Esophagus muscularis mucosa (tissue), 3 donors: ENCODE data around the gene ZMIZ1.

Source experiments
- CTCF ChIP-seq, 3 experiments: fragments of 200-600 bp in 2 of 3; fragments of 450-650 bp in 1 of 3; sonication (generic) in 2 of 3; IDR thresholded peaks; one replicate each; pipeline ENCODE4 v1.5.1; 2017 to 2019; ENCODE audit warnings: antibody characterized with exemption in 3 of 3, mild to moderate bottlenecking in 2 of 3, moderate library complexity in 1 of 3
- POLR2AphosphoS5 ChIP-seq, 2 donors: sonication (generic); formaldehyde crosslinking; IDR thresholded peaks; one replicate each; pipeline ENCODE4 v1.6.1; 2017; ENCODE audit warnings: antibody characterized with exemption in 2 of 2

- TF ChIP-seq CTCF (IDR thresholded peaks at IDR 0.05): no peak
- no peak for TF ChIP-seq POLR2AphosphoS5 (IDR thresholded peaks at IDR 0.05)
Measured at GRCh38 chr10:79311581-79312407, 243.0 kb downstream of the ZMIZ1 start.
